Activated CD4-positive, alpha-beta T cell treated with anti-CD3 and anti-CD28 coated beads, Interleukin-2, amount 50 U/mL, for 16 hours (primary cell): ENCODE data around the gene PGPEP1.

Source experiments
- DNase-seq: peaks from one replicate; pipeline ENCODE4 v3.0.0-alpha.2; 2020

PGPEP1 gene, protein sequence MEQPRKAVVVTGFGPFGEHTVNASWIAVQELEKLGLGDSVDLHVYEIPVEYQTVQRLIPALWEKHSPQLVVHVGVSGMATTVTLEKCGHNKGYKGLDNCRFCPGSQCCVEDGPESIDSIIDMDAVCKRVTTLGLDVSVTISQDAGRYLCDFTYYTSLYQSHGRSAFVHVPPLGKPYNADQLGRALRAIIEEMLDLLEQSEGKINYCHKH

DNA sequence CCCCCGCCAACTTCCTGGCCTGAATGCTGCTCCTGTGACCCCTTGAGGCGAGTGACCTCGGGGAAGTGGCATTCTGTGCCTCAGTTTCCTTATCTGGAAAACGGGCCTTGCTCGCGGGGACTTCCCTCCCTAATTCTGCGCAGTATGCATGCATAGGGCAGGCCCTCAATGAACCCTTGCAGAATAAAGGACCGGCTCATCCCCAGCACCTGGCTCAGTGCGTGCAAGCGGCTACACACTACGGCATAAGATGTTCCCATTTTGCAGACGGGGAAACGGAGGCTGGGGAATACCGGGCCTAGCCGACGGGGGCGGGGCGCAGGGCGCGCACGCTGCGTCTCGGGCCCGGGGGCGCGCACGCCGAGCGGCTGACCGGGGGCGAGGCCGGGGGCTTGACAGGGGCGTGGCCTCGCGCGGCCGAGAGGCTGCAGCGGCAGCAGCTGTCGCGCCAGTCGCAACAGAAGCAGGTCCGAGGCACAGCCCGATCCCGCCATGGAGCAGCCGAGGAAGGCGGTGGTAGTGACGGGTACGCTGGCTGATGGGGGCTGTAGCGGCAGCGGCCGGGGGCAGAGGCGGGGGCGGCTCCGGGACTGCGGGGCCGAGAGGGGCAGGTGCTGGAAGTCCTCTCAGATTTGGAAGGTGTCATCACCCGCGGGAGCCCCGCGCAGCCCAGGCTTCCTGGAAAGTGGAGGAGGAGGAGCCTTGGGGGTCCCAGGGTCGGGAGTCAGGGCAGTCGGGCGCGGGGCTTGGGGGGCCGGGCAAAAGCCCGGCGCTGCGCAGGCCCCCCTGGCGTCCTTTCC, at the start of gene PGPEP1:
PGPEP1 (plus strand) TSS at position 409 of the 800 bp plus-strand sequence; CDS start at position 493, 84 bp downstream.
- DNase-seq, result peak; percentile 56

DNA sequence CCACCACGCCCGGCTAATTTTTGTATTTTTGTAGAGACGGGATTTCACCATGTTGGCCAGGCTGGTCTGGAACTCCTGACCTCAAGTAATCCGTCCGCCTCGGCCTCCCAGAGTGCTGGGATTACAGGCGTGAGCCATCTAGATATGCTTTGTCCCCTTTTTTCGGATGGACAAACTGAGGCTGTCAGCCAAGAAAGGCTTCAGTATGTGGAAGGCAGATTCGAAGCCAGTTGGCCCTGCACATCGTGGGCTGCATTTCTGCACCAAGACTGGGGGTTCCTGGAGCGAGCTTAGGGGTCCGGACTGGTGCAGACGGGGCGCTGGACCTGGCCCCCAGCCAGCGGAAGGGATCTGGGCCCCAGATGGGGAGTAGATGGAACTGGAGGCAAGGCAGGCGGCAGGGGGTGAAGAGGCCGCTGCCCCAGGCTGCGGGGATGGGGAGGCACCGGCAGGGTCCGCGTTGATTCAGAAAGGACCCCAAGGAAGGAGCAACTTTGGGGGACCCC, 49.3 kb upstream of the PGPEP1 start:
- DNase-seq, result no peak

DNA sequence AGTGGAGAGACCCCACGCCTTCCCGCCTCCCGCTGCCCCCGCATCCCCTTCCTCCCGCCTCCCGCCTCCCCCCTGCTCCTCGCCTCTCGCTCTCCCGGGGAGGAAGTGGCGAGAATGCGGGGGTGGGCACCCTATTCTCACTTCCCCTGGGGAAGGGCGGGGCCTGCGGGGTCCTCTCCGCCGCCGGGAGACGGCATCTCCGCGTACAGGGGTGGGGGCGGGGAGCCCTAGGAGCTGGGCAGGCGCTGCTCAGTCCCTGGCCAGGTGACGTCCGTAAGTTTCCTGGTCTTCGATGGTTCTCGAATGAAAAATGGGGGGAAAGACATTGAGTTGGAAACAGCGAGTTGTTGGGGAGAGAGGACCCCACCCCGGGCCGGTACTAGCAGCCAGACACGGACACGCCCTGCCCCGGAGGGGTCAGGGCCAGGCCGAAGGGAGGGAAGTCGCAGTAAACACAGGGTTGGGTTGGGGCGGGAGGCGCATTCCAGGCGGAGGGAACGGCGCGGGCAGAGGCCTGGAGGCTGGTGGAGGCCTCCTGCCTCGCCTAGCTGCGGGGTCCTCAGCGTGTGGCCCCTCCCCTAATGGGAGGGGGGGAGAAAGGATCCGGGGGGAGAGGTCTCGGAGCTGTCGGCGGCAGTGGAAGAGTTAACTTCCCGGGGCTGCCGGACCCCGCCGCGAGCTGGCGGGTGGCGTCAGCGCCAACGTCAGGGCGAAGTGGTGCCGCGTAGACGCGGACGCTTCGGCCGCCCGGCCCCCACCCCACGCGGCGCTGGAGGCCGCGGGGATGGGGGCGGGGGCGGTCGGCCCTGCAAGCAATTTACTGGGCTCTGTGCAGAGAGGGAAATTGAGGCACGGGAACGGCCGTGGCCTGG, 48.6 kb upstream of the PGPEP1 start:
- DNase-seq, result peak; percentile 91

DNA sequence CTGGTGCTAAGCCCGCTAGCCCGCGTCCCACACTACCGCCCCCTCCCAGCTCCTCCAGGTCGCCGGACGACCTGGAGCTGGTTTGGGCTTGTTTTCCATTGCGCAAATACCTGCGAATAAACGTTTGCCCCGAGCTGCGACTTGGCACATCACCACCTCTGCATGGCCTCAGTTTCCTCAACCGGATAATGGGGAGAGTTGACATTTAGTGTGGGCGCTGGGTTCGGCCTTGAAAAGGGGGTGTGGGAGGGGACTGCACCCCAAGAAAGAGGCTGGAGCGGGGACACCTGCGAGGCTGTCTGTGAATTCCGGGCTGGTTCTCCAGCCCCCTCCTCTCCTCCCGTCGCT, 48.0 kb upstream of the PGPEP1 start:
- peak; percentile 54 for DNase-seq

DNA sequence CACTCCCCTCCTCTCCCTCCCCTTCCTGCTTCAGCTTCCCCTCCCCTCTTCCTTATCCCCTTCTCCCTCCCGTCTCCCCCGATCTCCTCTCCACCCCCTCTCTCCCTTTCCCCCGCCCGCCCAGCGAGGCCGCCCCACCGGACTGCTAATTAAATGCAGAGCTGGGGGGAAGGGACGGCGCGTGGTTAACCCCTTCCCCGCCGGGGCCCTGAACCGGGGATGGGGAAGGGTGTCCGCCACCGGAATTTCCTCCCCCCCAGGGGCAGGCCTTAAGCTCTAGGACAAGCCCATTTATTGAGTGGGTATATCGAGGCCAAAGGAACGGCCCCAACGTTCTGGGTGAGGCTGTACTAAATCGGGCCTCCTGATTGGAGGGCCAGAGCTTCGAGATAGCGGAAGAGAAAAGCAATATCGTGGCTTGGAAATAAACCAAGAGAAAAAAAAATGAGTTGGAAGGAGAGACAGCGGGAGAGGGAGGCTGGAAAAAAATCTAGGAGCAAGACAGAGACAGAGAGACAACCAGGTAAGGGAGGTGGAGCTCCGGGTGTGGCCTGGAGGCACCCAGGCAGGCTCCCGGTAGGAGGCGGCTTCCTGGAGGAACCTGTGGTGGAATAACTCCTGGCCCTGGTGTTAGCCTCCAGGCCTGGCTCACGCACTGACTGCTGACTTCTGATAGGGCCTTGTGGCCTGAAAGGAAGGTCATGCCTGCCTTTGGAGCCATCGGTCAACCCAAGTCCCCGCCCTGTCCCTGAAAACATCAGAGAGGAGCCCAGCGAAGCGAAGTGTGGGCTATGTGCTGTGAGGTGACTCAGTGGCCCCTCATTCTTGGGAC, 47.4 kb upstream of the PGPEP1 start:
- DNase-seq, result peak; percentile 87

DNA sequence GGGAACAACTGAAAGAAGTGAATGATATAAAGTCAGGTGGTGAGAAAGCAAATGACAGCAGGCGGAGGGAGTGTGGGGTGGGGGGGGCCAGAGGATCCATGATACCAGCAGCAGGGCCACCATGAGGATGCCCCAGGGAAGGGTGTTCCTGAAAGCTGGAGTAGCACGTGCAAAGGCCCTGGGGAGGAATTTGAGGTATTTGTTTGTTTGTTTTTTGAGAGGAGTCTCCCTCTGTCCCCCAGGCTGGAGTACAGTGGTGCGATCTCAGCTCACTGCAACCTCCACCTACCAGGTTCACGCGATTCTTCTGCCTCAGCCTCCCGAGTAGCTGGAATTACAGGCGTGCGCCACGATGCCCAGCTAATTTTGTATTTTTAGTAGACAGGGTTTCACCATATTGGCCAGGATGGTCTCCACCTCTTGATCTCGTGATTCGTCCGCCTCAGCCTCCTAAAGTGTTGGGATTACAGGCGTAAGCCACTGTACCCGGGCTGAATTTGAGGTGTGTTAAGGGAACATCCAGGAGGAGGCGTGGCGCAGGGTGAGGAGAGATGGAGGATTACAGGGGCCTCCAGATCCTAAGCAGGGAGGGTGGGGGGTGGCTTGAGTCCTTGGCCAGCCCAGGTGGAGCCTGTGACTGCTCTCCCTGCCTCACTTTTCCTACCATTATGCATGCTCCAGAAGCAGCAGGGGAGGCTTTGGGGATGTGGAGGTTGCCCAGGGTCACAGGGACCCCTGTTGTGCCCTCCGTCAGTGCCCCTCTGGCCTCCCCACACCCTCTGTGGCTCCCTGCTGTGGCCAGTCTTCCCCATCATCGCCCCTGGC, 46.5 kb upstream of the PGPEP1 start:
- DNase-seq, result no peak

DNA sequence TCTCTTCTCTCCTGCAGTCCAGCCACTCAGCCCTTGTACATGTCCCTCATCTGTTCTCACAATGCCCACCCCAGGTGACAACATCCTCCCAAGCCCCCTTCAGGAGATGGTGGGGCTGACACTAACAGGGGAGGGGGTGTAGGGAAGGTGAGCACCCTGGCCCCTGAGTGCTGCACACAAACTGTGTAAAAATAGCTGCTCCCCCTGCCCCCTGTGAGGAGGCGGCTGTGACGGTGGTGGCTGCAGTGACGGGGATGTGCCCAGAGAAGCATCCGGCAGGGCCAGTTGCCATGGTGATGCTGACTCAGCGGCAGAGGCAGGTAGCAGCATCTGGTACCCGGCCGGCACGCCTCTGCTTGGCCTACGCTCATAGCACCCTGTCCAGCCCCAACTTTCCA, 45.9 kb upstream of the PGPEP1 start:
- peak; percentile 92 for DNase-seq

DNA sequence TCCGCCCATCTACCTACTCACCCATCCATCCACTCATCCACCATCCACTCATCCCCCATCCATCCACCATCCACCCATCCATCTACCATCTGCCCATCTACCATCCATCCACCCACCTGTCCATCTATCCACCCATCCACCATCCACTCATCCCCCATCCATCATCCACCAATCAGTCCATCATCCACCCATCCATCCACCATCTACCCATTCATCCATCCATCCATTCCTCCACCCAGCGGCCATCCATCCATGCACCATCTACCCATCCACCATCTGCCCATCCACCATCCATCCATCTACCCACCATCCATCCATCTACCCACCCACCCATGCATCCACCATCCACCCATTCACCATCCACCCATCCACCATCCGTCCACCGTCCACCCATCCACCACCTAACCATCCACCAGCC, 45.4 kb upstream of the PGPEP1 start:
- no peak for DNase-seq

DNA sequence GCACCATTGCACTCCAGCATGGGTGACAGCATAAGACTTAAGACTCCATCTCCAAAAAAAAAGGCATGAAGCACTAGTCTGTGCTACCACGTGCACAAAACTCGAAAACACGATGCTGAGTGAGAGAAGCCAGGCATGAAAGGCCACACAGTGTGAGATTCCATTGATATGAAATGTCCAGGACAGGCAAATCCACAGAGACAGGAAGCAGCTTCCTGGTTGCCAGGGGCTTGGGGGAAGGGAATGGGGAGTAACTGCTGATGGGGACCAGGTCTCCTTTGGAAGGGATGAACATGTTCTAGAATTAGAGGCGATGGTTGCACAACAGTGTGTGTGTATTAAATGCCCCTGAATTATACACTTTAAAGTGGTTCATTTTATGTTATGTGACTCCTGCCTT, 43.1 kb upstream of the PGPEP1 start:
- no peak for DNase-seq

DNA sequence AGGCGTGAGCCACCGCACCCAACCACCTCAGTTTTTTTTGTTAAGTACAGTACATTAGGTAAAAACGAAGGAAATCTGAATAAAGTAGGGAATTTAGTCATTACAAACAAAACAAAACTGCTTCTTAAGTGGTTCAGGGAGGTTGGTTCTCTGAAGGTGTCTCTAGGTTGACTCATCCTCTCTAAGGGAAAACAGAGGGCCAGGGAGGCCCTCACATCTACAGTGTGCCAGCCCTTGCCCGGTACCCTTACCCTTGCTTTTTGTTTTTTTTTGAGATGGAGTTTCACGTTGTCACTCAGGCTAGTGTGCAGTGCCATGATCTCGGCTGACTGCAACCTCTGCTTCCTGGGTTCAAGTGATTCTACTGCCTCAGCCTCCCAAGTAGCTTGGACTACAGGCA, 41.8 kb upstream of the PGPEP1 start:
- no peak for DNase-seq

DNA sequence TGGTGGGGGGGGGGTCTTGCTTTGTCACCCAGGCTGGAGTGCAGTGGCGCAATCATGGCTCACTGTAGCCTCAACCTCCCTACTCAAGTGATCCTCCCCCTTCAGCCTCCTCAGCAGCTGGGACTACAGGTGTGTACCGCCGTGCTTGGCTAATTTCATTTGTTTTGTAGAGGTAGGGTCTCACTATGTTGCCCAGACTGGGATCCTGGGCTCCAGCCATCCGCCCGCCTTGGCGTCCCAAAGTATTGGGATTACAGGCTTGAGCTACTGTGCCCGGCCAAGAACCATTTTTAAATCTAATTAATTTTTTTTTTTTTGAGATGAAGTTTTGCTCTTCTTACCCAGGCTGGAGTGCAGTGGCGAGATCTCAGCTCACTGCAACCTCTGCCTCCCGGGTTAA, 40.7 kb upstream of the PGPEP1 start:
- DNase-seq, result no peak

DNA sequence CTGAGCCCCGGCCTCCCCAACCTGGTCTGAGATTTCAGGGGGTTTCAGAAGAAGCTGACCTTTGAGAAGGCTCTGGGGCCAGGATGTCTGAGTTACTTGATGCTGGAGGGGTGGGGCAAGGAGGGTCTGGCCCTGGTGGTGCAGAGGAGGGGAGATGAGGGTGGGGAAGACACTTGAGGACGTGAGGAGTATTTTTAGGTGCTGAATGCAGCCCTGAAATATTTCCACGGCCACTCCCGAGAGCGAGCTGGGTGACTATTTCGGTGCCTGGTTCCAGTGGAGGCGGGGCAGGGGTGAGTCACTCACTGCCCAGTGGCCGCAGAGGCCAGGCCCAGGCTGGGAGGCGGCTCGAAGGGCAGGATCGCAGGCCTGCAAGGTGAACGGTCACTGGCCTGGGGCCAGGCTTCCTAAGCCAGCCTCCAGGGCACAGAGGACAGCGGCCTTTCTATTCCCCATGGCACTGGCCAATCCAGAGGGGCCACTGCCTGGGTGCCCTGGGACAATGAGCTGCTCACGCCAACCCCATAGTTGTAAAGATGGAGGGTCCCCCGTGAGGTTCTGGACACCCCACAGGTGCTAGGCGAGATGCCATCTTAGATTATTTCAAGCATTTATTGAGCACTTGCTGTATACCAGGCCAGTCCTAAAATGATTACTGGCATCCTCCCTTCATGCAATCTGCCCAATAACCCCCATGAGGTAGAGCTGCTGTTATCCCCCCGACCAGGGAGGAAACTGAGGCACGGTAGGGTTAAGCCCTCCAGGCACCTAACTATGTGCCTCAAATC, 39.3 kb upstream of the PGPEP1 start:
- DNase-seq, result no peak

DNA sequence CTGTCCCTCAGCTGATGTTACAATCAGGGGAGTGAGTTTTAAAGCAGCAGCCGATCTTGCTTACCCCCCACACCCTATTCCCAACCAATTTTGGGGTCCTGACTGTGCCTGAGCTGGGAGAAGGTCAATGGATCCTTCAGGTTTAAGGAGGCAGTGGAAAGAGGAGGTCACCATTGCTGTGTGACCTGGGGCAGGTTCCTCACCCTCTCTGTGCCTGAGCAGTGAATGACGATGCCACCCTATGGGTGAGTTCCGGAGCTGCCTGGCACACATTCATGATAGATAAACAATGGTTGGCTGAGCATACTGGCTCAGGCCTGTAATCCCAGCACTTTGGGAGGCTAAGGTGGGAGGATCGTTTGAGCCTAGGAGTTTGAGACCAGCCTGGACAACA, 38.7 kb upstream of the PGPEP1 start:
- DNase-seq, result no peak

DNA sequence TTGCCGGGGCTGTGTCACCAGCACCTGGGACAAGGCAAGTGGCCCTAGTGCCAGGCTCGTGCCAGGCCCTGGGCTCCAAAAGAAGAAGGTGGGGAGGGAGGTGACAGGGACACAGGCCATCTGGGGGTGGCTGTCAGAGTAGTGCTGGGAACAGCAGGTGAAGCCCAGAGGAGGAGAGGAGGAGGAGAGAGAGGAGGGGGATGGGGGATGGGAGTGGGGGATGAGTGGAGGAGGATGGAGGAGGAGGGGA, 36.3 kb upstream of the PGPEP1 start:
- no peak for DNase-seq

DNA sequence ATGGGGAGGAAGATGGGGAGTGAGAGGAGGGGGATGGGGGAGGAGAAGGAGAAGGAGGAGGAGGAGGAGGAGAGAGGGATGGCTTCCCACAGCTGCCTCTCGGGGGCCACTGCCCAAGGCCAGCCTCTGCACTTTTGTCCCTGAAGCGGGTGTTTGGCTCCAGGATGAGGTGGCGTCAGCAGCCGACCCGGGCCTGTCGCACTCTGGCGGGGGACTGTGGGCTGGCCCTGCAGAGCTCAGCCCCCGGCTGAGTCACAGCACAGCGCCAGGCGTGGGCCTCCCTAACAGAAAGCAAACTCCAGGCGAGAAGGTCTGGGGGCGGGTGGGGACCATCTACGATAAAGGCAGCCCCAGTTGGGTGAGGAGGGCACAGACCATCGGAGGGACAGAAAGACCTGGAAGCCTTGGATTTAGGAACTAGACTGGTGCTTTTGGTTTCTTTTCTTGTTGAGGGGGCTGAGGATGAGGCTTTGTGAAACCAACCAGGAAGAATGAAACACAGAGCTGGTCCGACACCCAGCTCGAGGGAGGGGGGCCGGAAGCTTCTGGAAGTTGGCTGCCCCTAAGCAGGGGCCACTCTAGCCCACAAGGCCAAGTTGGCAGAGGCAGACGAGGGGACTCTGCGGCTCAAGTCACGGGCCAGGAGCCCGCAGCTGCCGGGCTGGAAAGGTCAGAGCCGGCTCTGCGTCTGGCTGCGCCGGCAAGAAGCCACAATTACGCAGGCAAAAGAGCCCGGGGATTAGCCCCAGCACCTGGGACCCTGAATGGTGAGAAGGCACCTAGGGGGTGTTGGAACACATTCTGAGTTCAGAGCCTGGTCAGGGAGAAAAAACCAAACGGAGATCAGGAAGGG, 35.7 kb upstream of the PGPEP1 start:
- DNase-seq, result peak; percentile 89

DNA sequence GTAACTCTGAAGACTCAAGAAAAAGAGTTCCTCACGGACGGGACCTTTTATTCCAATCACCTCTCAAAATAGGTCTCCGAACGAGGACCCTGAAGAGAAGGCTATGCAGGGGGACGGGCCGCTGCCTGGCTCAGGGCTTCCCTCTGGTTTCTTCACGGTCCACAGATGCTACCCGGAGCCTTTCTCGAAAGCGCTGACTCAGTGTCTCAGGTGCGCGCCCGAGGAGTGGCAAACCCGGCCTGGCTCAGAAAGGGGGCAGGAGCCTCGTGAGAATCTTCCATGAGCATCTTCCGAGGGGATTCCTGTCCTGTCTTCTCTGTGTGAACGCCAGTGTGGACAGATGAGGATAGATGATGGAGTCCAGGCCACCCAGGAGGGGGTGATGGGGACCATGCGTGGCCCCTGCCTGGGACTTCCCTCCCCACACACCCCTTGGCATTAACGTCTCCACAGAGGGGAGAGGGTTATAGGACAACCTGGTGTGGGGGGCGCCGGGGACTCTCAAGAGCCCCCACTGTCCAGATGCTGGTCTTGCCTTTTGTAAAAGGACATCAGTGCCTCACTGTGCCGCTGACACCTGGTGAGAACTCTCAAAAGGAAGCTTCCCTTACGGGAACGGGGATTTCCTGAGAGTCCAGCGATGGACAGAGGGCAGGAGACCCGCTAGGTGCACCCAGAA, 34.0 kb upstream of the PGPEP1 start:
- DNase-seq, result no peak

DNA sequence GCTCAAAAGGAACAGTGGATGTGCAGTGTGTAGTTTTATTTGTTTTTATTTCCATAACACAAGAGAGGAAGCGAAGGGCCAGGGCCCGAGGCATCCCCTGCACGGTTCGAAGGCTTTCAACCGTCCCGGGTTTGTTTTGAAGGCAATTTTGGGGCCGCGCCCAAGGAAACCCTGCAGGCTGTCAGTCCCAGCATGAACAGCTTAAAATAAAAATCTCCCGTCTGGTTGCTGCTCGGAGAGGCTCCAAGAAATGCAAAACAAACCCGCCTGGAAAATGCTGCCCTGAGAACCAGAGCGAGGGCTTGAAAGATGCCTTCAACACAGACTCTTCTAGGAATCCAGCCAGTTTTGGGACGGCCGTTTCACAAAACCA, 33.5 kb upstream of the PGPEP1 start:
- DNase-seq, result no peak

DNA sequence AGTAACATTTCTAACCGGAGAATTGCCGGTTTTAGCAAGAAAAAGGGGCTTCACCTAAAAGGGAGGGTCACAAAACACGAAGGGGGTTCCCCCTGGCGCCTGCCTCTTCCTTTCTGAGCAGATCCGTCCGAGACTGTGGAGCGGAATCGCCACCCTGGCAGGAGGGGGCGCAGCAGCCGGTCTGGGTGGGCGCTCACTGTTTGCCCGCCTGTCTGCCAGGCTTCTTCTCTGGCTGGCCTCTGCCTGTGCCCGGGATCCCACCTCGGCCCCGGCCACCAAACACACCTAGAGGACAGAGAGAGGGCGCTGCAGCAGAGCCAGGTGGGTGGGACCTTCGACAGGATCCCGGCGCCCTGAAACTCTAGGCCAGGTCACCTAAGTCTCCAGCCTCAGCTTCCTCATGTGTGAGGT, 33.1 kb upstream of the PGPEP1 start:
- no peak for DNase-seq
